Liver (tissue), 9 donors: ENCODE measurements around the gene C9orf50. TPM values are rescaled to one million over a fixed set of nuclear protein-coding genes. Genes with fewer than 3 reads are reported as not detected.

ENCODE experiments used
- DNase-seq: peaks from one replicate; pipeline ENCODE4 v3.0.0-alpha.2; 2017; ENCODE audit warnings: low spot score
- H3K27ac ChIP-seq, 2 donors: one replicate each; pipeline ENCODE4 v1.7.0; 2013; ENCODE audit warnings: inconsistent platforms in 2 of 2, low read length in 2 of 2, control low read depth in 1 of 2, low read depth in 1 of 2, mild to moderate bottlenecking in 1 of 2
- H3K27me3 ChIP-seq, 4 donors: one replicate each; pipeline versions ENCODE4 v1.6.1 to v1.7.0; 2013; ENCODE audit warnings: low read length in 3 of 4, inconsistent platforms in 1 of 4, mild to moderate bottlenecking in 1 of 4, moderate library complexity in 1 of 4; ENCODE audit not compliant: control insufficient read depth in 4 of 4, insufficient read depth in 4 of 4
- H3K36me3 ChIP-seq, 4 donors: one replicate each; pipeline versions ENCODE4 v1.6.1 to v1.7.0; 2013; ENCODE audit warnings: low read length in 3 of 4, mild to moderate bottlenecking in 3 of 4, low read depth in 1 of 4, moderate library complexity in 1 of 4; ENCODE audit not compliant: control insufficient read depth in 4 of 4, insufficient read depth in 3 of 4
- H3K4me1 ChIP-seq, 4 donors: one replicate each; pipeline versions ENCODE4 v1.6.1 to v1.7.0; 2013; ENCODE audit warnings: low read length in 3 of 4, mild to moderate bottlenecking in 3 of 4, moderate library complexity in 1 of 4; ENCODE audit not compliant: control insufficient read depth in 4 of 4, insufficient read depth in 4 of 4
- H3K4me3 ChIP-seq, 3 donors: one replicate each; pipeline versions ENCODE4 v1.6.1 to v1.7.0; 2013; ENCODE audit warnings: low read length in 3 of 3, control low read depth in 1 of 3, low read depth in 1 of 3, mild to moderate bottlenecking in 1 of 3
- H3K9ac ChIP-seq, 2 donors: one replicate each; pipeline ENCODE4 v1.7.0; 2013; ENCODE audit warnings: low read length in 2 of 2, mild to moderate bottlenecking in 2 of 2, moderate library complexity in 2 of 2, control low read depth in 1 of 2, low read depth in 1 of 2
- H3K9me3 ChIP-seq, 4 donors: one replicate each; pipeline versions ENCODE4 v1.6.1 to v1.7.0; 2013; ENCODE audit warnings: low read length in 3 of 4; ENCODE audit not compliant: control insufficient read depth in 4 of 4
- EGR1 ChIP-seq, 2 donors: IDR thresholded peaks; 2 replicates each; pipeline ENCODE4 v1.6.1; 2016 to 2018; ENCODE audit warnings: antibody characterized with exemption in 2 of 2, low read depth in 2 of 2
- FOXA1 ChIP-seq: IDR thresholded peaks from 2 replicates; pipeline ENCODE4 v1.6.1; 2016; ENCODE audit warnings: antibody characterized with exemption
- FOXA2 ChIP-seq: IDR thresholded peaks from 2 replicates; pipeline ENCODE4 v1.6.1; 2016; ENCODE audit warnings: antibody characterized with exemption
- HNF4A ChIP-seq, 2 donors: conservative IDR thresholded peaks; 2 replicates each; pipeline ENCODE4 v1.6.1; 2016; ENCODE audit warnings: antibody characterized with exemption in 2 of 2, mild to moderate bottlenecking in 2 of 2
- HNF4G ChIP-seq: IDR thresholded peaks from 2 replicates; pipeline ENCODE4 v1.6.1; 2016; ENCODE audit warnings: antibody characterized with exemption
- JUND ChIP-seq, 2 donors: IDR thresholded peaks; 2 replicates each; pipeline ENCODE4 v1.6.1; 2016; ENCODE audit warnings: antibody characterized with exemption in 2 of 2
- NR2F2 ChIP-seq: IDR thresholded peaks from 2 replicates; pipeline ENCODE4 v1.6.1; 2016; ENCODE audit warnings: antibody characterized with exemption
- RAD21 ChIP-seq, 2 donors: IDR thresholded peaks; 2 replicates each; pipeline ENCODE4 v1.6.1; 2016; ENCODE audit warnings: antibody characterized with exemption in 2 of 2, mild to moderate bottlenecking in 2 of 2
- RXRA ChIP-seq, 2 donors: IDR thresholded peaks; 2 replicates each; pipeline ENCODE4 v1.6.1; 2017 to 2018; ENCODE audit warnings: antibody characterized with exemption in 2 of 2, mild to moderate bottlenecking in 1 of 2
- SP1 ChIP-seq: IDR thresholded peaks from 2 replicates; pipeline ENCODE4 v1.6.1; 2018; ENCODE audit warnings: antibody characterized with exemption, mild to moderate bottlenecking
- TAF1 ChIP-seq: conservative IDR thresholded peaks from 2 replicates; pipeline ENCODE4 v1.6.1; 2016; ENCODE audit warnings: antibody characterized with exemption, mild to moderate bottlenecking
- YY1 ChIP-seq: IDR thresholded peaks from 2 replicates; pipeline ENCODE4 v1.6.1; 2016; ENCODE audit warnings: antibody characterized with exemption, mild to moderate bottlenecking
- ZBTB33 ChIP-seq: IDR thresholded peaks from 2 replicates; pipeline ENCODE4 v1.6.1; 2016; ENCODE audit warnings: antibody characterized with exemption
- WGBS: extraction: QIAGEN DNeasy Blood & Tissue Kit; methylation state at CpG from one replicate; pipeline ENCODE4 v1.1.7; 2013; 5-methylcytosine and 5-hydroxymethylcytosine counted together
- polyA plus RNA-seq, 2 donors: library from polyadenylated mRNA; stranded (reverse) in 1 of 2; unstranded in 1 of 2; fragments of 200-250 nt in 1 of 2; fragments of >200 nt in 1 of 2; fragmentation: Nextera tagmentation in 1 of 2; extraction: Ambion mirVana in 1 of 2; gene quantifications; one replicate each; pipeline versions ENCODE4 v1.2.1 to v1.2.3, GENCODE V29; 2013 to 2015
- total RNA-seq, 2 donors: library from RNA; depleted of rRNA; stranded (reverse); fragments of >200 nt; gene quantifications; one replicate each; pipeline ENCODE4 v1.2.3, GENCODE V29; 2014
- TF ChIP-seq, protein P1 (sequence below): IDR thresholded peaks from 2 replicates; pipeline ENCODE4 v1.6.1; 2016; ENCODE audit warnings: antibody characterized with exemption, mild to moderate bottlenecking
- TF ChIP-seq, protein P2 (sequence below): fragments of 150-350 bp; IDR thresholded peaks from 2 replicates; pipeline ENCODE4 v1.5.1; 2017; ENCODE audit warnings: improper control_type of control experiment, low read depth, low read length; ENCODE audit not compliant: missing input control
- TF ChIP-seq, protein P3 (sequence below): IDR thresholded peaks from 2 replicates; pipeline ENCODE4 v1.6.1; 2016; ENCODE audit warnings: antibody characterized with exemption
- donor health status: healthy.
- donor health status: healthy.
- donor health status: healthy.
- donor health status: healthy.
- donor health status: healthy.

C9orf50 gene
- total and polyA plus RNA-seq, 4 donors: 0.23 TPM; not detected in 3

DNA sequence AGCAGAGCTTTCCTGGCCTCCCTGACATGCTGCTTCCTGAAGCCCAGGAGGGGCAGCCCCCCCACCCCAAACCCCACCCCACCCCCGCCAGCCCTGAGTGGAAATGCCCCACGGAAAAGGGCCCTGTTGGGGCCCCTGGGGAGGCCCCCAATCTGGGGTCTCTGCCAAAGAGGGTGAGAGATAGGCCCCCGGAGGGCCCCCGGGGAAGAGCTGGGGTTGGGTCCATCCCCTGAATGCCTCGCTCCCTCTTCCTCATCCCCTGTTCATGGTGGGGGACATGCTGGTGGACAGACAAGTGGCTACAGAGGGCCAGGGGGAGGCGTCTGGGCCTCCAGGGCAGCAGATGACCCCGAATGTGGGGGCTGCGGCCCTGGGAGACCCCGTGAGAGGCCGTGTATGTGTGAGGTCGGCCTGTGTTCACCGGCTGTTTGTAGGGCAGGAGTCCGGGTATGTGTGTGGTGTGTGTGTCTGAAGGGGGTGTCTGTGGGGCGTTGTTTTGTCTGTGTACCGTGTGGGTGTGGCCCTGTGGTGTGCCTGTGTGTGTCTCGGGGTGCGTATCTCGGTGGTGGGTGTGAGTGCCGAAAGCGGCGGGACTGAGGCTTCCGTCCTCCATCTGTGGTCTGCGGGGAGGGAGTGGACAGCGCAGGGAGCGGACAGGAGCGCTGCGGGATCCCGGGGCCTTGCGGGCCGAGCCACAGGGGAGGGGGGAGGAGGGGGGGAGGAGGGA is 11.3 kb downstream of the C9orf50 start:
- Histone ChIP-seq H3K27ac (peak overlapping the region; percentile 74 to 78), H3K36me3 (no peaks in the 10 kb centered on the region), H3K27me3 (no peaks in the 10 kb centered on the region), H3K4me3 (peak overlapping the region in 1 of 3 donors; percentile 63), H3K4me1 (peaks cover 10 to 33% (median 22%) of the 10 kb centered on the region in 4 donors), H3K9me3 (no peaks in the 10 kb centered on the region), H3K9ac (peak overlapping the region; percentile 18 to 41)
- DNase-seq: no peak
- WGBS: 27% methylated on average over 28 of the region's 30 CpGs
- no peak for TF ChIP-seq SP1
- no peak for TF ChIP-seq NR2F2
- no peak for TF ChIP-seq FOXA2
- no peak for TF ChIP-seq HNF4A (conservative IDR thresholded peaks at IDR 0.05)
- no peak for TF ChIP-seq RAD21 (IDR thresholded peaks at IDR 0.05)
- no peak for TF ChIP-seq RXRA (IDR thresholded peaks at IDR 0.05)
- TF ChIP-seq, protein P1, sequence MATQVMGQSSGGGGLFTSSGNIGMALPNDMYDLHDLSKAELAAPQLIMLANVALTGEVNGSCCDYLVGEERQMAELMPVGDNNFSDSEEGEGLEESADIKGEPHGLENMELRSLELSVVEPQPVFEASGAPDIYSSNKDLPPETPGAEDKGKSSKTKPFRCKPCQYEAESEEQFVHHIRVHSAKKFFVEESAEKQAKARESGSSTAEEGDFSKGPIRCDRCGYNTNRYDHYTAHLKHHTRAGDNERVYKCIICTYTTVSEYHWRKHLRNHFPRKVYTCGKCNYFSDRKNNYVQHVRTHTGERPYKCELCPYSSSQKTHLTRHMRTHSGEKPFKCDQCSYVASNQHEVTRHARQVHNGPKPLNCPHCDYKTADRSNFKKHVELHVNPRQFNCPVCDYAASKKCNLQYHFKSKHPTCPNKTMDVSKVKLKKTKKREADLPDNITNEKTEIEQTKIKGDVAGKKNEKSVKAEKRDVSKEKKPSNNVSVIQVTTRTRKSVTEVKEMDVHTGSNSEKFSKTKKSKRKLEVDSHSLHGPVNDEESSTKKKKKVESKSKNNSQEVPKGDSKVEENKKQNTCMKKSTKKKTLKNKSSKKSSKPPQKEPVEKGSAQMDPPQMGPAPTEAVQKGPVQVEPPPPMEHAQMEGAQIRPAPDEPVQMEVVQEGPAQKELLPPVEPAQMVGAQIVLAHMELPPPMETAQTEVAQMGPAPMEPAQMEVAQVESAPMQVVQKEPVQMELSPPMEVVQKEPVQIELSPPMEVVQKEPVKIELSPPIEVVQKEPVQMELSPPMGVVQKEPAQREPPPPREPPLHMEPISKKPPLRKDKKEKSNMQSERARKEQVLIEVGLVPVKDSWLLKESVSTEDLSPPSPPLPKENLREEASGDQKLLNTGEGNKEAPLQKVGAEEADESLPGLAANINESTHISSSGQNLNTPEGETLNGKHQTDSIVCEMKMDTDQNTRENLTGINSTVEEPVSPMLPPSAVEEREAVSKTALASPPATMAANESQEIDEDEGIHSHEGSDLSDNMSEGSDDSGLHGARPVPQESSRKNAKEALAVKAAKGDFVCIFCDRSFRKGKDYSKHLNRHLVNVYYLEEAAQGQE: no peak
- no peak for TF ChIP-seq FOXA1
- TF ChIP-seq ZBTB33: no peak
- TF ChIP-seq JUND (IDR thresholded peaks at IDR 0.05): no peak
- TF ChIP-seq YY1: no peak
- TF ChIP-seq, protein P2, sequence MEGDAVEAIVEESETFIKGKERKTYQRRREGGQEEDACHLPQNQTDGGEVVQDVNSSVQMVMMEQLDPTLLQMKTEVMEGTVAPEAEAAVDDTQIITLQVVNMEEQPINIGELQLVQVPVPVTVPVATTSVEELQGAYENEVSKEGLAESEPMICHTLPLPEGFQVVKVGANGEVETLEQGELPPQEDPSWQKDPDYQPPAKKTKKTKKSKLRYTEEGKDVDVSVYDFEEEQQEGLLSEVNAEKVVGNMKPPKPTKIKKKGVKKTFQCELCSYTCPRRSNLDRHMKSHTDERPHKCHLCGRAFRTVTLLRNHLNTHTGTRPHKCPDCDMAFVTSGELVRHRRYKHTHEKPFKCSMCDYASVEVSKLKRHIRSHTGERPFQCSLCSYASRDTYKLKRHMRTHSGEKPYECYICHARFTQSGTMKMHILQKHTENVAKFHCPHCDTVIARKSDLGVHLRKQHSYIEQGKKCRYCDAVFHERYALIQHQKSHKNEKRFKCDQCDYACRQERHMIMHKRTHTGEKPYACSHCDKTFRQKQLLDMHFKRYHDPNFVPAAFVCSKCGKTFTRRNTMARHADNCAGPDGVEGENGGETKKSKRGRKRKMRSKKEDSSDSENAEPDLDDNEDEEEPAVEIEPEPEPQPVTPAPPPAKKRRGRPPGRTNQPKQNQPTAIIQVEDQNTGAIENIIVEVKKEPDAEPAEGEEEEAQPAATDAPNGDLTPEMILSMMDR: no peak
- TF ChIP-seq TAF1: no peak
- TF ChIP-seq HNF4G: no peak
- TF ChIP-seq EGR1 (IDR thresholded peaks at IDR 0.05; ENCODE audit: low read depth in 2 of 2): no peak
- TF ChIP-seq, protein P3, sequence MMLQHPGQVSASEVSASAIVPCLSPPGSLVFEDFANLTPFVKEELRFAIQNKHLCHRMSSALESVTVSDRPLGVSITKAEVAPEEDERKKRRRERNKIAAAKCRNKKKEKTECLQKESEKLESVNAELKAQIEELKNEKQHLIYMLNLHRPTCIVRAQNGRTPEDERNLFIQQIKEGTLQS: no peak
